Effector memory CD8-positive, alpha-beta T cell (primary cell): ENCODE data around the gene CPT1B.

Source experiments
- ATAC-seq: fragments of 150-1000 bp; cut with Tn5 transposase; replicated peaks from 2 replicates; pipeline ENCODE4 v1.10.0; 2021; ENCODE audit warnings: mild to moderate bottlenecking, moderate library complexity
- DNase-seq, 3 experiments: peaks; one replicate each; pipeline ENCODE4 v3.0.0; 2021
- H3K27ac Mint-ChIP-seq, 2 donors: one replicate each; pipeline ENCODE4 v1.8.0; 2022; ENCODE audit warnings: mild to moderate bottlenecking in 2 of 2, mixed read lengths in 2 of 2, moderate library complexity in 2 of 2
- H3K27me3 Mint-ChIP-seq, 2 donors: one replicate each; pipeline ENCODE4 v1.8.0; 2022; ENCODE audit warnings: mixed read lengths in 2 of 2
- H3K36me3 Mint-ChIP-seq: one replicate; pipeline ENCODE4 v1.8.0; 2022; ENCODE audit warnings: mild to moderate bottlenecking, moderate library complexity, mixed read lengths; ENCODE audit not compliant: insufficient read depth
- H3K4me1 Mint-ChIP-seq, 2 donors: one replicate each; pipeline ENCODE4 v1.8.0; 2022; ENCODE audit warnings: low read depth in 2 of 2, mixed read lengths in 2 of 2
- H3K4me3 Mint-ChIP-seq, 2 donors: one replicate each; pipeline ENCODE4 v1.8.0; 2022; ENCODE audit warnings: mild to moderate bottlenecking in 2 of 2, mixed read lengths in 2 of 2, moderate library complexity in 2 of 2
- H3K9me3 Mint-ChIP-seq, 2 donors: one replicate each; pipeline ENCODE4 v1.8.0; 2022; ENCODE audit warnings: mixed read lengths in 2 of 2

Gene CPT1B

GRCh38 chr22:50605613-50606074 lies 27.4 kb upstream of the CPT1B start:
- Mint-ChIP-seq H3K4me1 (peaks cover 2 to 4% of the 10 kb centered on the region in 2 donors), H3K9me3 (no peaks in the 10 kb centered on the region), H3K27me3 (peaks cover 52 to 81% of the 10 kb centered on the region in 2 donors), H3K4me3 (no peak overlapping the region), H3K36me3 (no peaks in the 10 kb centered on the region), H3K27ac (no peak overlapping the region)
- DNase-seq (no peak), ATAC-seq (no peak)

- Mint-ChIP-seq H3K4me3 (no peak overlapping the region), H3K4me1 (peaks cover 2 to 4% of the 10 kb centered on the region in 2 donors), H3K9me3 (no peaks in the 10 kb centered on the region), H3K36me3 (no peaks in the 10 kb centered on the region), H3K27ac (no peak overlapping the region), H3K27me3 (peaks cover 48 to 79% of the 10 kb centered on the region in 2 donors)
- DNase-seq (no peak), ATAC-seq (no peak)
Measured at GRCh38 chr22:50605002-50605612, 26.9 kb upstream of the CPT1B start.

GRCh38 chr22:50604256-50605001 lies 26.2 kb upstream of the CPT1B start:
- Mint-ChIP-seq H3K27ac (no peak overlapping the region), H3K4me1 (peaks cover 2 to 7% of the 10 kb centered on the region in 2 donors), H3K9me3 (no peaks in the 10 kb centered on the region), H3K4me3 (no peak overlapping the region), H3K36me3 (no peaks in the 10 kb centered on the region), H3K27me3 (peaks cover 52 to 79% of the 10 kb centered on the region in 2 donors)
- DNase-seq = no peak
- ATAC-seq = no peak

GRCh38 chr22:50603511-50604255 lies 25.5 kb upstream of the CPT1B start:
- no peaks in the 10 kb centered on the region for H3K9me3 Mint-ChIP-seq
- H3K27me3 Mint-ChIP-seq = peaks cover 44 to 71% of the 10 kb centered on the region in 2 donors
- H3K4me3 Mint-ChIP-seq = no peak overlapping the region
- DNase-seq = no peak
- peaks cover 2 to 7% of the 10 kb centered on the region in 2 donors for H3K4me1 Mint-ChIP-seq
- H3K36me3 Mint-ChIP-seq = no peaks in the 10 kb centered on the region
- no peak for ATAC-seq
- no peak overlapping the region for H3K27ac Mint-ChIP-seq

GRCh38 chr22:50602338-50602700 lies 24.1 kb upstream of the CPT1B start:
- Mint-ChIP-seq H3K4me3 (peak overlapping the region; percentile 44 to 56), H3K27ac (no peak overlapping the region), H3K27me3 (peaks cover 38 to 64% of the 10 kb centered on the region in 2 donors), H3K4me1 (peaks cover 2 to 7% of the 10 kb centered on the region in 2 donors), H3K36me3 (no peaks in the 10 kb centered on the region), H3K9me3 (no peaks in the 10 kb centered on the region)
- no peak for ATAC-seq
- DNase-seq = no peak

GRCh38 chr22:50601669-50602337 lies 23.6 kb upstream of the CPT1B start:
- ATAC-seq (no peak), DNase-seq (no peak)
- H3K27me3 Mint-ChIP-seq = peaks cover 38 to 64% of the 10 kb centered on the region in 2 donors
- no peaks in the 10 kb centered on the region for H3K36me3 Mint-ChIP-seq
- H3K4me3 Mint-ChIP-seq = peak overlapping the region; percentile 44 to 56
- peak overlapping the region in 1 of 2 donors; percentile 9 for H3K27ac Mint-ChIP-seq
- H3K4me1 Mint-ChIP-seq = peaks cover 2 to 7% of the 10 kb centered on the region in 2 donors
- H3K9me3 Mint-ChIP-seq = no peaks in the 10 kb centered on the region

- ATAC-seq (no peak), DNase-seq (no peak)
- H3K27me3 Mint-ChIP-seq = peaks cover 39 to 58% of the 10 kb centered on the region in 2 donors
- H3K4me1 Mint-ChIP-seq = peaks cover 2 to 7% of the 10 kb centered on the region in 2 donors
- H3K9me3 Mint-ChIP-seq = no peaks in the 10 kb centered on the region
- no peaks in the 10 kb centered on the region for H3K36me3 Mint-ChIP-seq
- peak overlapping the region in 1 of 2 donors; percentile 9 for H3K27ac Mint-ChIP-seq
- peak overlapping the region; percentile 44 to 56 for H3K4me3 Mint-ChIP-seq
Measured at GRCh38 chr22:50600967-50601668, 22.9 kb upstream of the CPT1B start.

- ATAC-seq (peak; percentile 51), DNase-seq (no peak)
- H3K27me3 Mint-ChIP-seq = peaks cover 39 to 52% of the 10 kb centered on the region in 2 donors
- peaks cover under 1% of the 10 kb centered on the region for H3K36me3 Mint-ChIP-seq
- peak within 1 kb of the TSS; percentile 44 to 56 for H3K4me3 Mint-ChIP-seq
- no peaks in the 10 kb centered on the region for H3K9me3 Mint-ChIP-seq
- H3K27ac Mint-ChIP-seq = peak within 1 kb of the TSS in 1 of 2 donors; percentile 9
- H3K4me1 Mint-ChIP-seq = peaks cover 2 to 7% of the 10 kb centered on the region in 2 donors
Measured at GRCh38 chr22:50600538-50600937, 22.3 kb upstream of the CPT1B start, which contains the start of gene MAPK8IP2. MAPK8IP2 (plus strand) TSS chr22:50600793; CDS start chr22:50600819, 26 bp downstream.

GRCh38 chr22:50599816-50600455 lies 21.7 kb upstream of the CPT1B start:
- peak overlapping the region; percentile 34 to 44 for H3K4me3 Mint-ChIP-seq
- DNase-seq = peak; percentile 66 to 74 (median 71)
- H3K9me3 Mint-ChIP-seq = no peaks in the 10 kb centered on the region
- ATAC-seq = peak; percentile 95
- peaks cover 2 to 7% of the 10 kb centered on the region in 2 donors for H3K4me1 Mint-ChIP-seq
- H3K27ac Mint-ChIP-seq = no peak overlapping the region
- H3K27me3 Mint-ChIP-seq = peaks cover 39 to 46% of the 10 kb centered on the region in 2 donors
- peaks cover 3% of the 10 kb centered on the region for H3K36me3 Mint-ChIP-seq

GRCh38 chr22:50597097-50597496 lies 18.9 kb upstream of the CPT1B start:
- Mint-ChIP-seq H3K4me1 (peaks cover 2 to 5% of the 10 kb centered on the region in 2 donors), H3K27ac (no peak overlapping the region), H3K4me3 (no peak overlapping the region), H3K9me3 (no peaks in the 10 kb centered on the region), H3K36me3 (peaks cover 6% of the 10 kb centered on the region), H3K27me3 (peaks cover 24 to 28% of the 10 kb centered on the region in 2 donors)
- ATAC-seq = no peak
- no peak for DNase-seq

GRCh38 chr22:50595189-50595588 lies 17.0 kb upstream of the CPT1B start:
- Mint-ChIP-seq H3K9me3 (no peaks in the 10 kb centered on the region), H3K4me1 (peaks cover 0 to 3% of the 10 kb centered on the region in 2 donors), H3K36me3 (peaks cover 6% of the 10 kb centered on the region), H3K4me3 (no peak overlapping the region), H3K27me3 (peaks cover 17% of the 10 kb centered on the region in 2 donors), H3K27ac (no peak overlapping the region)
- ATAC-seq (no peak), DNase-seq (no peak)

- ATAC-seq (no peak), DNase-seq (no peak)
- Mint-ChIP-seq H3K27me3 (no peaks in the 10 kb centered on the region), H3K36me3 (peaks cover 13% of the 10 kb centered on the region), H3K4me1 (peaks cover 5 to 6% of the 10 kb centered on the region in 2 donors), H3K9me3 (no peaks in the 10 kb centered on the region), H3K4me3 (no peak overlapping the region), H3K27ac (no peak overlapping the region)
Measured at GRCh38 chr22:50587407-50587806, 9.2 kb upstream of the CPT1B start.
